Measurements from ENCODE around the gene CCDC14.

GRCh38 chr3:123870033-123870432 is 91.0 kb downstream of the CCDC14 start:
- TF ChIP-seq CTCF (optimal IDR thresholded peaks at IDR 0.05 in 1 of 3, IDR thresholded peaks at IDR 0.05 in 1 of 3, conservative IDR thresholded peaks at IDR 0.05 in 1 of 3; ENCODE audit: extremely low read depth in 1 of 3, insufficient read depth in 2 of 3, low read length in 3 of 3) (no peak), EZH2 (IDR thresholded peaks at IDR 0.05; ENCODE audit: low read length) (no peak)
